Activated CD4-positive, CD25-positive, alpha-beta regulatory T cell (primary cell): Measurements from ENCODE around the gene CCDC141.
A peak's percentile ranks its signal among the peaks of the same experiment; 100 is the strongest.

Experiments
- DNase-seq, 4 experiments: peaks; one replicate each; lab custom pipeline; 2025; lab: John Stamatoyannopoulos, UW

CCDC141 gene

GRCh38 chr2:178962805-178963433 lies 87.0 kb downstream of the CCDC141 start:
- no peak for DNase-seq

- DNase-seq: no peak
These were observed 87.8 kb downstream of the CCDC141 start for GRCh38 chr2:178962152-178962551.

GRCh38 chr2:178954049-178954448 lies 95.9 kb downstream of the CCDC141 start:
- no peak for DNase-seq

GRCh38 chr2:178951266-178952006 lies 98.5 kb downstream of the CCDC141 start:
- DNase-seq: no peak

- no peak for DNase-seq
These were observed 100.4 kb downstream of the CCDC141 start for GRCh38 chr2:178949584-178949983.

GRCh38 chr2:178949151-178949550 lies 100.8 kb downstream of the CCDC141 start:
- DNase-seq: no peak

- DNase-seq: no peak
These were observed 102.9 kb downstream of the CCDC141 start for GRCh38 chr2:178947006-178947405.

- DNase-seq: no peak
These were observed 103.4 kb downstream of the CCDC141 start for GRCh38 chr2:178946494-178946893.

GRCh38 chr2:178943745-178944144 lies 106.2 kb downstream of the CCDC141 start:
- DNase-seq: no peak

GRCh38 chr2:178934571-178934970 lies 115.4 kb downstream of the CCDC141 start:
- no peak for DNase-seq

- DNase-seq: no peak
These were observed 116.4 kb downstream of the CCDC141 start for GRCh38 chr2:178933493-178933892.

- no peak for DNase-seq
These were observed 121.9 kb downstream of the CCDC141 start for GRCh38 chr2:178928077-178928476.

- DNase-seq: no peak
These were observed 122.8 kb downstream of the CCDC141 start for GRCh38 chr2:178927173-178927572.

GRCh38 chr2:178924817-178925216 lies 125.1 kb downstream of the CCDC141 start:
- DNase-seq: no peak

GRCh38 chr2:178923546-178923945 lies 126.4 kb downstream of the CCDC141 start:
- DNase-seq: no peak

GRCh38 chr2:178920916-178921513 lies 128.9 kb downstream of the CCDC141 start:
- no peak for DNase-seq

- no peak for DNase-seq
These were observed 132.4 kb downstream of the CCDC141 start for GRCh38 chr2:178917555-178917954.

GRCh38 chr2:178915423-178916173 lies 134.3 kb downstream of the CCDC141 start:
- no peak for DNase-seq

GRCh38 chr2:178914259-178914849 lies 135.6 kb downstream of the CCDC141 start:
- DNase-seq: peak; percentile 21 to 54 (median 37)

GRCh38 chr2:178913049-178913441 lies 136.9 kb downstream of the CCDC141 start:
- no peak for DNase-seq

GRCh38 chr2:178912416-178913048 lies 137.4 kb downstream of the CCDC141 start:
- DNase-seq: no peak

GRCh38 chr2:178911039-178911438 lies 138.9 kb downstream of the CCDC141 start:
- DNase-seq: no peak
